Hepatocyte (in vitro differentiated cells): ENCODE data around the gene TMEM204. TPM values are rescaled to one million over a fixed set of nuclear protein-coding genes. Genes with fewer than 3 reads are reported as not detected.

Experiments
- polyA plus RNA-seq: library from polyadenylated mRNA; unstranded; fragments of >200 nt; fragmentation: Nextera tagmentation; extraction: Ambion mirVana; gene quantifications from 2 replicates; pipeline ENCODE4 v1.2.1, GENCODE V29; 2016
- total RNA-seq: library from RNA; depleted of rRNA; stranded (reverse); fragments of >200 nt; gene quantifications from 2 replicates; pipeline ENCODE4 v1.2.3, GENCODE V29; 2014

TMEM204 gene
- total and polyA plus RNA-seq, 2 experiments from 2014 or later = 2.7 to 5.4 TPM

Other genes starting within 250 kb of the TMEM204 start
- 76.0 and 78.8 TPM in 2 replicates for gene UBE2I, start 224.0 kb upstream of the TMEM204 start, total RNA-seq
- gene UBE2I, start 224.0 kb upstream of the TMEM204 start, polyA plus RNA-seq = 150 and 183 TPM in 2 replicates
- gene BAIAP3, start 200.0 kb upstream of the TMEM204 start, total RNA-seq = 1.8 and 3.0 TPM in 2 replicates
- 2.4 and 5.5 TPM in 2 replicates for gene BAIAP3, start 200.0 kb upstream of the TMEM204 start, polyA plus RNA-seq
- 65.5 and 73.0 TPM in 2 replicates for gene TSR3, start 181.8 kb upstream of the TMEM204 start, total RNA-seq
- gene TSR3, start 181.8 kb upstream of the TMEM204 start, polyA plus RNA-seq = 137 and 138 TPM in 2 replicates
- 70.1 and 76.6 TPM in 2 replicates for gene GNPTG, start 181.7 kb upstream of the TMEM204 start, total RNA-seq
- 133 and 161 TPM in 2 replicates for gene GNPTG, start 181.7 kb upstream of the TMEM204 start, polyA plus RNA-seq
- 5.5 and 10.3 TPM in 2 replicates for gene UNKL, start 119.0 kb upstream of the TMEM204 start, total RNA-seq
- 8.5 and 9.6 TPM in 2 replicates for gene UNKL, start 119.0 kb upstream of the TMEM204 start, polyA plus RNA-seq
- 16.0 and 17.3 TPM in 2 replicates for gene UQCC4, start 112.9 kb upstream of the TMEM204 start, total RNA-seq
- 24.0 and 36.6 TPM in 2 replicates for gene UQCC4, start 112.9 kb upstream of the TMEM204 start, polyA plus RNA-seq
- 2.0 and 2.5 TPM in 2 replicates for gene PERCC1, start 102.6 kb upstream of the TMEM204 start, total RNA-seq
- not detected in 2 replicates for gene PERCC1, start 102.6 kb upstream of the TMEM204 start, polyA plus RNA-seq
- 0.33 and 0.64 TPM in 2 replicates for gene CCDC154, start 89.1 kb upstream of the TMEM204 start, total RNA-seq
- 1.6 and 4.6 TPM in 2 replicates for gene CCDC154, start 89.1 kb upstream of the TMEM204 start, polyA plus RNA-seq
- 47.4 and 56.3 TPM in 2 replicates for gene CLCN7, start 58.6 kb upstream of the TMEM204 start, total RNA-seq
- 107 and 127 TPM in 2 replicates for gene CLCN7, start 58.6 kb upstream of the TMEM204 start, polyA plus RNA-seq
- not detected in 2 replicates for gene PTX4, start 44.7 kb upstream of the TMEM204 start, total RNA-seq
- gene PTX4, start 44.7 kb upstream of the TMEM204 start, polyA plus RNA-seq = not detected in 2 replicates
- gene TELO2, start 40.3 kb upstream of the TMEM204 start, total RNA-seq = 12.0 and 22.8 TPM in 2 replicates
- gene TELO2, start 40.3 kb upstream of the TMEM204 start, polyA plus RNA-seq = 50.9 and 60.3 TPM in 2 replicates
- gene IFT140, start 78.4 kb downstream of the TMEM204 start, total RNA-seq = 18.8 and 21.5 TPM in 2 replicates
- 18.5 and 22.9 TPM in 2 replicates for gene IFT140, start 78.4 kb downstream of the TMEM204 start, polyA plus RNA-seq
- 7.0 and 8.2 TPM in 2 replicates for gene CRAMP1, start 78.7 kb downstream of the TMEM204 start, total RNA-seq
- gene CRAMP1, start 78.7 kb downstream of the TMEM204 start, polyA plus RNA-seq = 6.7 and 9.9 TPM in 2 replicates
- gene JPT2, start 144.6 kb downstream of the TMEM204 start, total RNA-seq = 52.0 and 56.1 TPM in 2 replicates
- gene JPT2, start 144.6 kb downstream of the TMEM204 start, polyA plus RNA-seq = 7.8 and 9.2 TPM in 2 replicates
- 25.4 and 42.3 TPM in 2 replicates for gene MAPK8IP3, start 172.5 kb downstream of the TMEM204 start, total RNA-seq
- gene MAPK8IP3, start 172.5 kb downstream of the TMEM204 start, polyA plus RNA-seq = 44.9 and 71.9 TPM in 2 replicates
- 34.8 and 51.7 TPM in 2 replicates for gene NME3, start 237.9 kb downstream of the TMEM204 start, total RNA-seq
- gene NME3, start 237.9 kb downstream of the TMEM204 start, polyA plus RNA-seq = 86.6 and 104 TPM in 2 replicates
- 12.0 and 17.7 TPM in 2 replicates for gene EME2, start 239.1 kb downstream of the TMEM204 start, total RNA-seq
- 20.8 and 28.2 TPM in 2 replicates for gene EME2, start 239.1 kb downstream of the TMEM204 start, polyA plus RNA-seq
- gene MRPS34, start 239.5 kb downstream of the TMEM204 start, total RNA-seq = 115 and 116 TPM in 2 replicates
- 155 TPM in 2 replicates for gene MRPS34, start 239.5 kb downstream of the TMEM204 start, polyA plus RNA-seq
- 34.4 and 38.8 TPM in 2 replicates for gene SPSB3, start 248.9 kb downstream of the TMEM204 start, total RNA-seq
- gene SPSB3, start 248.9 kb downstream of the TMEM204 start, polyA plus RNA-seq = 64.6 and 76.4 TPM in 2 replicates
- gene NUBP2, start 249.3 kb downstream of the TMEM204 start, total RNA-seq = 72.7 and 85.4 TPM in 2 replicates
- gene NUBP2, start 249.3 kb downstream of the TMEM204 start, polyA plus RNA-seq = 92.9 and 101 TPM in 2 replicates